Smooth muscle cell (in vitro differentiated cells): ENCODE data around the gene FKRP. TPM values are rescaled to one million over a fixed set of nuclear protein-coding genes. Genes with fewer than 3 reads are reported as not detected.

Source experiments
- DNase-seq: peaks from one replicate; lab custom pipeline; 2025; ENCODE audit not compliant: unreplicated experiment; lab: John Stamatoyannopoulos, UW
- H2AFZ ChIP-seq: fragments of 200-600 bp; sonication (generic); 2 replicates; pipeline ENCODE4 v1.6.0; 2016; ENCODE audit warnings: antibody characterized with exemption, low read depth, mild to moderate bottlenecking
- H3F3A ChIP-seq: fragments of 200-600 bp; sonication (generic); 2 replicates; pipeline ENCODE4 v1.6.0; 2017; ENCODE audit warnings: antibody characterized with exemption, low read depth
- H3K27ac ChIP-seq: fragments of 200-600 bp; sonication (generic); 2 replicates; pipeline ENCODE4 v1.5.1; 2016; ENCODE audit warnings: low read depth, mild to moderate bottlenecking
- H3K27me3 ChIP-seq: fragments of 200-600 bp; sonication (generic); 2 replicates; pipeline ENCODE4 v1.6.1; 2016; ENCODE audit warnings: low read depth, mild to moderate bottlenecking
- H3K36me3 ChIP-seq: fragments of 200-600 bp; sonication (generic); 2 replicates; pipeline ENCODE4 v1.5.1; 2016; ENCODE audit warnings: low read depth
- H3K4me1 ChIP-seq: fragments of 200-600 bp; sonication (generic); 2 replicates; pipeline ENCODE4 v1.5.1; 2016; ENCODE audit warnings: low read depth
- H3K4me2 ChIP-seq: fragments of 200-600 bp; sonication (generic); 2 replicates; pipeline ENCODE4 v1.6.0; 2016; ENCODE audit warnings: mild to moderate bottlenecking
- H3K4me3 ChIP-seq: fragments of 200-600 bp; sonication (generic); 2 replicates; pipeline ENCODE4 v1.5.1; 2016; ENCODE audit warnings: mild to moderate bottlenecking
- H3K79me2 ChIP-seq: fragments of 200-600 bp; sonication (generic); 2 replicates; pipeline ENCODE4 v1.6.0; 2016; ENCODE audit warnings: low read depth, mild to moderate bottlenecking
- H3K9ac ChIP-seq: fragments of 200-600 bp; sonication (generic); 2 replicates; pipeline ENCODE4 v1.6.0; 2016; ENCODE audit warnings: low read depth
- H3K9me3 ChIP-seq: fragments of 200-600 bp; sonication (generic); replicated peaks from 2 replicates; pipeline ENCODE4 v1.5.1; 2016; ENCODE audit warnings: low read depth
- H4K20me1 ChIP-seq: fragments of 200-600 bp; sonication (generic); 2 replicates; pipeline ENCODE4 v1.6.0; 2016; ENCODE audit warnings: low read depth
- CTCF ChIP-seq: fragments of 200-600 bp; sonication (generic); IDR thresholded peaks from 2 replicates; pipeline ENCODE4 v1.5.1; 2017; ENCODE audit warnings: borderline replicate concordance, mild to moderate bottlenecking, antibody characterized with exemption; ENCODE audit not compliant: insufficient read depth, poor library complexity, severe bottlenecking
- WGBS: methylation state at CpG from one replicate; pipeline ENCODE4 v1.1.7; 2016; ENCODE audit warnings: low lambda C conversion rate; 5-methylcytosine and 5-hydroxymethylcytosine counted together
- polyA plus RNA-seq: library from polyadenylated mRNA; unstranded; fragments of >200 nt; fragmentation: Nextera tagmentation; extraction: Ambion mirVana; gene quantifications from 2 replicates; pipeline ENCODE4 v1.2.1, GENCODE V29; 2016
- total RNA-seq: library from RNA; depleted of rRNA; stranded (reverse); fragments of >200 nt; gene quantifications from 2 replicates; pipeline ENCODE4 v1.2.3, GENCODE V29; 2014

FKRP gene
- total and polyA plus RNA-seq, 2 experiments from 2014 or later: 18.9 to 35.2 TPM

DNA sequence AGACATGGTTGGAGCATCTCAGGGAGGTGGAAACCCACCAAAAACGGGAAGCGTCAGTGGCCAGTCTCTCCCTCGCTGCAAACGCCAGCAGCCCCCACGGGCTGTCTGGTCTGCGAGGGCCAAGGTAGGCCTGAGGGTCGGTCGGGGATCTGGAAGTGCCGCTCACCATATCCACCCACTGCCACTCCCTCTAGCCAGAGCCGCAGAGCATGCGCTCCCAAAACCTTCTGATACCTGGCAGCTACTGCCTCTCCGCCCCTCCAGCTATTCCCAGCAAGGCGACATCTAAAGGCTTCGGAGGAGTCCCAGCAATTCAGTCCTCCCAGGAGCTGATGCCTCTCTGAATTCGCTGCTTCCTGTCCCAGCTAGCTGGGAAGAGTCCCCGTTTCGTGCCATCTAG lies 4.4 kb upstream of the FKRP start:
- no peaks in the 10 kb centered on the region for H3K36me3 ChIP-seq
- H3K27me3 ChIP-seq: no peaks in the 10 kb centered on the region
- H3K4me3 ChIP-seq: no peak overlapping the region
- peaks cover 92% of the 10 kb centered on the region for H4K20me1 ChIP-seq
- H3K79me2 ChIP-seq: peaks cover 93% of the 10 kb centered on the region
- no peak overlapping the region for H3K9ac ChIP-seq
- H3K4me2 ChIP-seq: no peak overlapping the region
- DNase-seq: no peak
- H3F3A ChIP-seq: no peaks in the 10 kb centered on the region
- H3K4me1 ChIP-seq: peaks cover 8% of the 10 kb centered on the region
- TF ChIP-seq CTCF: no peak
- no peaks in the 10 kb centered on the region for H3K9me3 ChIP-seq
- 90% methylated on average over 17 of the region's 17 CpGs for WGBS
- H2AFZ ChIP-seq: no peak overlapping the region
- H3K27ac ChIP-seq: no peak overlapping the region

DNA sequence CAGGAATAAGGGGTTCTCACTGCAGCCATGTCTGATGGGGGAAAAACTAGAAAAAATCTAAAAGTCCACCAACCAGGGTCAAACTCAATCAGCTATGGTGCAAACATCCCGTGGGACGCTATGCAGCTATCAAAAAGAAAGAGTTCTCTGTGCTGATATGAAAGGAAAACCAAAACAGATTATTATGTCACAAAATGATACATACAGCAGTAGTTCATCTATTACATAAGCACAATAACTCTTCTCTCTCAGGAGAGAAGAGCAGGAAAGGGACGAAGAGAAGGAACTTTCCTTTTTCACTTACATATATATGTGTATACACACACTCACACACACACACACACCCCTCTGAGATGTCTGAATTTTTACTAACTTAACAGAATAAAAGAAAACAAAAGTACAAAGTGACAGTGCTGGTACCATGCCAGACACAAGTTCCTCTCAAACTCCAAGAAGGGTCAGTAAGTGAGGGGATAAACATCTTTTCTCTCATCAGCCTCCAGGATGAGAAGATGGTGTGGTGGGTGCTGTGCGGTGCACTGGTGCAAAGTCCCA lies 2.9 kb upstream of the FKRP start:
- WGBS: 93% methylated on average over 4 of the region's 4 CpGs
- no peak for DNase-seq
- no peak overlapping the region for H3K27ac ChIP-seq
- H3K4me2 ChIP-seq: no peak overlapping the region
- no peaks in the 10 kb centered on the region for H3K27me3 ChIP-seq
- no peak for TF ChIP-seq CTCF
- H3K4me3 ChIP-seq: no peak overlapping the region
- H3K79me2 ChIP-seq: peaks cover 84% of the 10 kb centered on the region
- H2AFZ ChIP-seq: no peak overlapping the region
- H4K20me1 ChIP-seq: peaks cover 77% of the 10 kb centered on the region
- H3K9me3 ChIP-seq: no peaks in the 10 kb centered on the region
- peaks cover 8% of the 10 kb centered on the region for H3K4me1 ChIP-seq
- H3F3A ChIP-seq: no peaks in the 10 kb centered on the region
- no peak overlapping the region for H3K9ac ChIP-seq
- H3K36me3 ChIP-seq: no peaks in the 10 kb centered on the region

DNA sequence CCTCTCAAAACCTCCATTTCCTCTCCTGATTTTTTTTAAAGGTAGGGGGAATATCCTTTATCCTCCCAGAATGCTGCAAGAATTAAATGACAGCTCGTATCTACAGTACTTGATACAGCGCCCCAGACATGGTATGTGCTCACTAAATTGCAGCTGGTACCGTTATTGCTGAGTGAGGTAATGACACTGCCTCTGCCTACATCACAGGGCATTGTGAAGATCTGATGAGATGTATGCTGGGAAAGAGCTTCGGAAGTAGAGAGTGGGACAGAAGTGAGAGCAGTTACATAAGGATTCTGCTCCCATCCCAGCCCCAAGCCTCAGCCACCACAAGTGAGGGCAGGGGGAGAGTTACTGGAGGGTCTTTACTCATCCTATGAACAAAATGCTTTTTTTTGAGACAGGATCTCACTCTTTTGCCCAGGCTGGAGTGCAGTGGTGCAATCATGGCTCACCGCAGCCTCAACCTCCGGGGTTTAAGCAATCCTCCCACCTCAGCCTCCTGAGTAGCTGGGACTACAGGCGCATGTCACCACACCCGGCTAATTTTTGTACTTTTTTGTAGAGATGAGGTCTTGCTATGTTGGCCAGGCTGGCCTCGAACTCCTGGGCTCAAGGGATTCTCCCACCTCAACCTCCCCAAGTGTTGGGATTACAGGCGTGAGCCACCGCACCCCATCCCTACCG lies 1.7 kb upstream of the FKRP start:
- no peaks in the 10 kb centered on the region for H3K27me3 ChIP-seq
- H3K27ac ChIP-seq: no peak overlapping the region
- no peak overlapping the region for H3K4me3 ChIP-seq
- H4K20me1 ChIP-seq: peaks cover 65% of the 10 kb centered on the region
- no peaks in the 10 kb centered on the region for H3K36me3 ChIP-seq
- H2AFZ ChIP-seq: no peak overlapping the region
- peaks cover 8% of the 10 kb centered on the region for H3K4me1 ChIP-seq
- H3K9me3 ChIP-seq: no peaks in the 10 kb centered on the region
- H3K4me2 ChIP-seq: peak overlapping the region; percentile 99
- H3F3A ChIP-seq: no peaks in the 10 kb centered on the region
- no peak for DNase-seq
- no peak for TF ChIP-seq CTCF
- H3K9ac ChIP-seq: no peak overlapping the region
- WGBS: 88% methylated on average over 12 of the region's 12 CpGs
- H3K79me2 ChIP-seq: peaks cover 73% of the 10 kb centered on the region

DNA sequence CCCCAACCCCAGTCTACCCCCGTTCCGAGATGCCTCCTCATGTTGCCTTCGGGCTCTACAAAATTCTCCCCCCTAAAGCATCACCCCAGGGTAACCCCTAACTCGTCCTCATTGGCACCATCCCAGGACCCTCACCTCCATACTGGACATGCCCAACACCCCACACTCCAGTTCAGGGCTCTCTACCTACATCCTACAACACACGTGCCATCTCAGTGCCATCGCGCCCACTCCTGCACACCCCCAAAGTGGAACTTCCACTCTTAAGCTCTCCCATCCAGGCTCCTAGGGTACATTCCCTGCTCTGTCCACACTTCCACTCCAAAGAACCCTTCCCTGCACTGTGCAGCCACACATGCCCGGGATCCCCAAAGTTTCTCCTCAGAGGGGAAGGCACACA lies 827 bp upstream of the FKRP start:
- Histone ChIP-seq H3K36me3 (no peaks in the 10 kb centered on the region), H3K4me2 (peak overlapping the region; percentile 99), H3K27me3 (no peaks in the 10 kb centered on the region), H3K9me3 (no peaks in the 10 kb centered on the region), H4K20me1 (peaks cover 56% of the 10 kb centered on the region), H3K79me2 (peaks cover 64% of the 10 kb centered on the region), H3K9ac (peak overlapping the region; percentile 93), H2AFZ (no peak overlapping the region), H3K27ac (no peak overlapping the region), H3F3A (no peaks in the 10 kb centered on the region), H3K4me1 (peaks cover 8% of the 10 kb centered on the region), H3K4me3 (peak overlapping the region; percentile 97)
- TF ChIP-seq CTCF: no peak
- DNase-seq: no peak
- WGBS: 46% methylated on average over 8 of the region's 8 CpGs
